Measurements from ENCODE around the gene PRPSAP2. TPM values are rescaled to one million over a fixed set of nuclear protein-coding genes. Genes with fewer than 3 reads are reported as not detected.
"Not testable (repeated sequence)": the region's sequence is repeated elsewhere in the genome, so short reads cannot be mapped to it uniquely, and the experiment has no call there.

PRPSAP2 gene
- polyA plus RNA-seq, 1 donor = 21.1 TPM

DNA sequence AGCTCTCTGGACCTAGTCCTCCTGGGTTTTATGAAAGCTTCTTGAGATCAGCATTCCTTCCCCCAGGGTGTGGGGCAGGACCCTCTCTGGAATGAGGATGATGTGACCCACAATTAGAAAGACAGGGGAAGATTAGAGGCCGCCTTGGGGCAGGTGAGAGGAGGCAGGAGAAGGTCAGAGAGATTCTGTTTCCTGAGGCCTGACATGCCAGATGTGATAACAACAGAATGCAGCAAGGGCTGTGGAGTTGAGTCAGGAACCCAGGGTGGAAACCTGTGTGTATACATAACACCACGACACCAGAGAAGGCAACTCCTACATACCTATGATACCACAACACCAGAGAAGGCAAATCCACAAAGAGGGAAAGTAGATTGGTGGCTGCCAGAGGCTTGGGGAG, 88.6 kb downstream of the PRPSAP2 start:
- no peak for DNase-seq

DNA sequence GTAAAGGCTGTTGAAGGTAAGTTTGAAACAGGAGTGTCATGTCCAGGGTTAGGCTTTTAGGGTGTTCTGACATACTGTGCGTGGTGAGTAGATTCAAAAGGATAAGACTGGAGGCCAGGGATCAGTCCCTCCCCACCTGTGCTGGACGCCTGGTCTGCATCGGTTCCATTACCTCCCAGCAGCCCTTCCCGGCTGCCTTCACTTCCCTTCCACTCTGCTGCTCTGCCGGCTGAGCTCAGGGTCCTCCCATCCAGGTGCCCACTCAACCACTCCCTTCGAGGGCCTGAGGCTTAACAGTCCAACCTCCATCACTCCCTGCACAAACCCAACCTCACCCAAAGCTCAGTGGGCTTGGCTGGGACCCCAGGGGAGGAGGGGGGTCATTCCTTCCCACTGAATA, 89.9 kb downstream of the PRPSAP2 start:
- DNase-seq = no peak

DNA sequence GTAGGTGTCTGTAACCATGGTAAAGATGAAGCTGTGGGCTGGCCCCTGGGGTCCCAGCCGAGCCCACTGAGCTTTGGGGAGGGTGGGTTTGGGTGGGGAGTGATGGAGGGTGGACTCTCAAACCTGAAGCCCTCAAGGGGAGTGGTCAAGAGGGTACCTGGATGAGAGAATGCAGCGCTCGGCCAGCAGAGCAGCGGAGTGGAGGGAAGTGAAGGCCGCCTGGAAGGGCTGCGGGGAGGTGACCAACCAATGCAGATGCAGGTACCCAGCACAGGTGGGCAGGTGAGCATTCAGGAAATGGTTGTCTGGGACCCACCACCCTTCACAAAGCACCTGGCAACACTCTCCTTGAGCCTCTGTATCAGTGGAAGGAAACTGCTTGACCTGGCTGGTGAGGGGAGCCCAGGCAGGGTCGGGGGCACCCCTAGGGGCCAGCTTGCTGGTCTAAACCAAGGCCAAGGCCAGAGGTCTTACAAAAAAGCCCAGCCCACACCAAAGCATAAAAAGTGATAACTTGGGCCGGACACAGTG, 90.6 kb downstream of the PRPSAP2 start:
- DNase-seq = no peak

DNA sequence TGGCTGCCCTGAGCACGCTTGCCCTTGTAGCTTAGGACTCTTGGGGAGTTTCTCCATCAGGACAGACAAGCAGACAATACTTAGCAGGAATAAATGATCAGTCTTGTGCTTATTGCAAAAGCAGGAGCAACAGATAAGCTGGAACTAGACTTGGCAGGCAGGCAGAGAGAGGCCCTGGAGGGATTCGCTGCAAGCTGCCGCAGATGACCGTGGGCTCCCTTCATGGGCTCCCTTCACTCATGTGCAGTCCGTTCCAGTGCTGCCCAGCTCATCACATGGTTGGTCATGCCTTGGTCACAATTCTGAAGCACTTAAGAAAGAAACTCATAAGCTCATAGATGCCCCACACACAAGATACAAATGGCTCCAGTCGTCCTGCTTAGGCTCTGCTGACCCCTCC, 91.6 kb downstream of the PRPSAP2 start:
- DNase-seq = no peak

DNA sequence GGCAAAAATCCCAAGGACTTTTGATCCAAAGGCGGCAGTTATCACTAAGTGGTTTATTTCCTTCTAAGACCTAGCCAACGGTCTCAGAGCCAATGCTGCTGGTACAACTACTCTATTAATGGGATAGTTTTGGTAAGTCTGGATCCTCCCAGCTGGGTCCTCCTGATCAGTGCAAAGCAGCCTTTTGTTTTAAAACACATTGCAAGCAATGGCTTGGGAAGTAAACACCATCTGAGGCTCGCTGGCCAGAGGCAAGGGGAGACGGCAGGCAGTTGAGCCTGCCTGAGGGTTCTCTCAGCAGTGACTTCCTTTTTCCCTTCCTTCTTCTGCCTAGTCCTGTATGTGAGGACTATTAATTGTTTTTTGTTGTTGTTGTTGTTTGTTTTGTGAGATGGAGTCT, 92.4 kb downstream of the PRPSAP2 start:
- no peak for DNase-seq

DNA sequence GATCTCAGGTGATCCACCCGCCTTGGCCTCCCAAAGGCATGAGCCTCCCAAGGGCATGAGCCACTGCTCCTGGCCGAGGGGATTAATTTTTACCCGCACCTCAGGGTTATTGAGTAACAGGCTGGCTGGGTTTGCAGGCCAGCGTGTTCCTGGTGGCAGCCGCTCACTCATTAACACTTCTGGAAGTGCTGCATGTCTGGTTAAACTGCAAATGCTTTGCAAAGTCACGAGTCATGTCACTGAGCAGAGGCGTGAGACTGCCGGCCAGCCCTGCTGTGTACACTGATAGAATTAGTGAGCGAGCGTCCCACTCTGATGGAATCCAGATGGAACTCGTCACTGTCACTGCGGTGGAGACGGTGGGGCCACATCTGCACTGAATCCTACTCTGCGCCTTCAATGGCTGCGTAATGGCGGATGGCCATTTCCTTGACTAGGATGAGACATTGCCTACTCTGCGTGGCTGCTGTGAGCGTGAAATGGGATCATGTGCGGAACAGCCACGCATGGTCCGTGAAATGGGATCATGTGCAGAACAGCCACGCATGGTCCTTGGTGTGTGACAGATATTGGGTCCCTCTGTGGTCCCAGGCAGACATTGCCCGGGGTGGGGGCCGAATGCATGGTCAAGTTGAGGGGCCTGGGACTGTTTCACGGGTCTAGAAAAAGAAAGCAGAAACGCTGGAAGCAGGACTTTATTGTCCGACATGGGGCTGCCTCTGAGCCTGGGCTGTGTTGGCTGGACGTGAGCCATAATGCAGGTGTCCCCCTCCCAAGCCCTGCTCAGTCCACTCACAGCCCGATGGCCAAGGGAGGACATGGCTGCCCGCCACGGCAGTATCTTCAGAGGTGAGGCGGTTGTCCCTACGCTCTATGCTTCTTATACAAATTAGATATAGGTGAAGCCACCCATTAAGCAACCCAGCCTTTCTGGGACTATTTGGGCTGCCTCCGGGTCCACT, 93.3 kb downstream of the PRPSAP2 start:
- no peak for DNase-seq

DNA sequence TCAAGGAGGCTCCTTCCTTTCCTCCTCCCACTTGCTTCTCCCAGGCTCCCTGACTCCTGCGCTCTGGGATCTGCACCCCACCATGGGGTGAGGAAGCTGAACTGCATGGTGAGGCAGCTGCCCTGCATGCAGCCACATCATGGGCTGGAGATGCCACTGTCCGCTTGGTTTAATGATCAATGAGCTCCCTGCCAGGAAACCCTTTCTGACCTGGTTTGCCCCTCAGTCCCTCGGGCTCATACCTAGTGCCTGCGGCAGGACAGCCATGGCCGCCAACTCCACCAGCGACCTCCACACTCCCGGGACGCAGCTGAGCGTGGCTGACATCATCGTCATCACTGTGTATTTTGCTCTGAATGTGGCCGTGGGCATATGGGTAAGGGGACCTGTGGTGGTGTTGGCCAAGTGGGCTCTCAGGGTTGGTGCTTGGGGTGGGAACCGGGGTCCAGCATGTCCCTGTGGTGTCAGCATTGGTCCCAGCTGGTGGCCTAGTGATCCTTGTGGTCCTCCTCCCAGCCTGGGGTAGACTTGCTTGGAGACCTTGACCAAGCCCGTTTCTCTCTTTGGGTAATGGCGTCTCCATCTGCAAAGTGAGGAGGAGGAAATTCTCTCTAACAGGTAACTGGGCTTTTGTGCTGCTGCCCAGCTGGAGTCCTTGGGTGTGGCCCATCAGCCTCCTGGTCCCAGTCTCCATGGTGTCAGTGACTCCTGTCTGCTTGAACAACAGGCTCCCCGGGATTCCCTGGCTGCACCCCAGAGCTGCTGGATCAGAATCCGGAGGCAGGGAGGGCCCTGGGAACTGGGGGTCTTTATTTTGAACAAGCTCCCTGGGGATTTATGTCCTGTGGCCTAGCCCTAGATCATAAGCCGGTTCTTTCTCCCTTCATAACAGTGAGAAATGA, 94.3 kb downstream of the PRPSAP2 start, which contains the start of gene SLC5A10:
SLC5A10 (plus strand) TSS at position 225 of the 902 bp plus-strand sequence; CDS start at position 266, 41 bp downstream.
- no peak for DNase-seq

DNA sequence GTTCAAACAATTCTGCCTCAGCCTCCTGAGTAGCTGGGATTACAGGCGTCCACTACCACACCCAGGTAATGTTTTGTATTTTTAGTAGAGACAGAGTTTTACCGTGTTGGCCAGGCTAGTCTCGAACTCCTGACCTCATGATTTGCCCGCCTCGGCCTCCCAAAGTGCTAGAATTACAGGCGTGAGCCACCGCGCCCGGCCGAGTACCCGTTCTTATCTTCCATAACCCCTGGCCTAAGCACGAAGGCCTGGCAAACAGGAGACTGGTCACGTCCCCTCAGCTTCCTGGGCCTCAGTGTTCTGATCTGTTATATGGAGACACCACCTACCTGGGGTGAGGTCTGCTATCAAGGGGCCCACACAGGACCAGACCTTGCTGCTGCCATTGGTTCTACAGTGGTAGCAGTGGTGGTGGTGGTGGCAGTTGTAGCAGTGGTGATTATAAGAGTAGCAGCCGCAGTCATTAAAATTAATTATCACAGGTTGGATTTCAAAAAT, 95.3 kb downstream of the PRPSAP2 start:
- DNase-seq = no peak

DNA sequence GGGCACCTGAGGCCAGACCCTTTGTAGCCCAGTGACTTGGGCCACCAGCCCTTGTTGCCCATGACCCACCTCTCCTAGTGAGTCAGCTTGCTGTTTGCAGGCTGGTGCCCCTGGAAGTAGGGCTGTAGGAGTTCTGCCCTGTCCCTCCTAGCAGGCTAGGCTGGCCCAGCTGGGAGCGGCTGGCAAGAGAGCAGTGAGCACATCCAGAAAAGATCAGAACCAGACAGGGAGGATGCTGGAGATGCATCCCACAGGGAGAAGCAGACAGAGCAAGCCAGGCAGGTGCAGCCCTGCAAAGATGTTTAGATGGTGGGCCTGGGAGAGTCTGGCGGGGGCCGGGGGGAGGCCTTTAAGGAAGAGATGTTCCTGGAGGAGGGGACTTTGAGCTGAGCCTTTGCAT, 96.4 kb downstream of the PRPSAP2 start:
- no peak for DNase-seq

DNA sequence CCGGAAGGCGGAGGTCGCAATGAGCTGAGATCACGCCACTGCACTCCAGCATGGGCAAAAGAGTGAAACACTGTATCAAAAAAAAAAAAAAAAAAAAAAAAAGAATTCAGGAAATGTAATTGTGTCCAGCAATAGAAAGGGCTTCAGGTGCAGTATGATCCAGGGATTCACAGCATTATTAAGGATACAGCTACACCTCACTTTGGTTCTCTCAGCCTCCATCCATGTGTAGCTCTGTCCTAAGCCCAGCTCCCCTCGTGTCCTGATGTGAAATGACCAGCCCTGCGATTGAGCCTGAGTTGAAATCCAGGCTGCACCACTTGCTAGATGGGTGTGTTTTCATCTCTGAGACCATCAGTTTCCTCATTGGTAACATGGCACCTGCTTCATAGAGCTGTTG, 97.1 kb downstream of the PRPSAP2 start:
- DNase-seq = no peak

DNA sequence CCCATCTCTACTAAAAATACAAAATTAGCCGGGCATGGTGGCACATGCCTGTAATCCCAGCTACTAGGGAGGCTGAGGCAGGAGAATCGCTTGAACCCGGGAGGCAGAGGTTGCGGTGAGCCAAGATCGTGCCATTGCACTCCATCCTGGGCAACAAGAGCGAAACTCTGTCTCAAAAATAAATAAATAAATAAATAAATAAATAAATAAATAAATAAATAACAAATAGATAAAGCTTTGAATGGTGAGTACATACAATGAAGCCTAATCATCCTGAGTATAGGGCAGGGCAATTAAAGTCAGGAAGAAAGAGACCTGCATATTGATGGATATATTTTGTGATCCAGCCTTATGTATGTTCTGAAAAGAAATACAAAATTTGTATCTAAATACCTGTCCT, 98.1 kb downstream of the PRPSAP2 start:
- DNase-seq = not testable (repeated sequence)

DNA sequence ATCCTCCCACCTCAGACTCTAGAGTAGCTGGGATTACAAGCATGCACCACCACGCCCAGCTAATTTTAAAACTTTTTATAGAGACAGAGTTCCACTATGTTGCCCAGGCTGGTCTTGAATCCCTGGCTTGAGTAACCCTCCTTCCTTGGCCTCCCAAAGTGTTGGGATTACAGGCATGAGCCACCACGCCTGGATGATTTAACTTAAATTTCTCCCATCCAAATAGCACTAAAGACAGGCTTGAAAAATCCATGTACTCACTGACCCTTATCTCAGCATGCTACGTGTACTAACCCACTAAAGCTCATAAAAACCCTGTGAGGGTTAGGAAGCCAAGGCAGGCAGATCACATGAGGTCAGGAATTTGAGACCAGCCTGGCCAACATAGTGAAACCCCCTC, 98.7 kb downstream of the PRPSAP2 start:
- DNase-seq = no peak

DNA sequence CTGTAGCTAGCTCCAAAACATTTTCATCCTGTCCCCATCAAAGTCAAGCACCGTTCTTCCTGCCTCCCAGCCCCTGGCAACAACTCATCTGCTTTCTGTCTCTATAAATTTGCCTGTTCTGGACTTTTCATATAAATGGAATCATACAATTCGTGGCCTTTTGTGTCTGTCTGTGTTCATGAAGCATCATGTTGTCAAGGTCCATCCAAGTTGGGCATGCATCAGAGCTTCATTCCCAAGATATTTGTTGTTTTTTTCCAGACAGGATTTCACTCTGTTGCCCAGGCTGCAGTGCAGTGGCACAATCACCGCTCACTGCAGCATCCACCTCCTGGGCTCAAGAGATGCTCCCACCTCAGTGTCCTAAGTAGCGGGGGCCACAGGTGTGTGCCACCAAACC, 99.9 kb downstream of the PRPSAP2 start:
- DNase-seq = no peak

DNA sequence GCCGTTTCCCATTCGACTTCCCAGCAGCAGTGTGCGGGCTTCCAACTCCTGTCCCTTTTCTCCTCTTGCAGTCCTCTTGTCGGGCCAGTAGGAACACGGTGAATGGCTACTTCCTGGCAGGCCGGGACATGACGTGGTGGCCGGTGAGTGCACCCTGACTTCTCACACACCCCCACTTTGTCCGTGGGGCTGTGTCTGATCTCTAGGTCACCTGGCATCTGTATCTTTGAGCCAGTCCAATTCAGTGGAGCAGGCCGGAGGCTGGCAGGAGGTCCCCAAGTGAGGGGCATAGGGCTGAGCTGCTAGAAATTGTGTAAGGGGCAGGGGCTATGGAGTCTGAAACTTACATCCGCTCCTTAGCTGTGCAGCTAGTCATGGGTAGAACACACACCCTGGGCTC, 100.7 kb downstream of the PRPSAP2 start:
- no peak for DNase-seq

DNA sequence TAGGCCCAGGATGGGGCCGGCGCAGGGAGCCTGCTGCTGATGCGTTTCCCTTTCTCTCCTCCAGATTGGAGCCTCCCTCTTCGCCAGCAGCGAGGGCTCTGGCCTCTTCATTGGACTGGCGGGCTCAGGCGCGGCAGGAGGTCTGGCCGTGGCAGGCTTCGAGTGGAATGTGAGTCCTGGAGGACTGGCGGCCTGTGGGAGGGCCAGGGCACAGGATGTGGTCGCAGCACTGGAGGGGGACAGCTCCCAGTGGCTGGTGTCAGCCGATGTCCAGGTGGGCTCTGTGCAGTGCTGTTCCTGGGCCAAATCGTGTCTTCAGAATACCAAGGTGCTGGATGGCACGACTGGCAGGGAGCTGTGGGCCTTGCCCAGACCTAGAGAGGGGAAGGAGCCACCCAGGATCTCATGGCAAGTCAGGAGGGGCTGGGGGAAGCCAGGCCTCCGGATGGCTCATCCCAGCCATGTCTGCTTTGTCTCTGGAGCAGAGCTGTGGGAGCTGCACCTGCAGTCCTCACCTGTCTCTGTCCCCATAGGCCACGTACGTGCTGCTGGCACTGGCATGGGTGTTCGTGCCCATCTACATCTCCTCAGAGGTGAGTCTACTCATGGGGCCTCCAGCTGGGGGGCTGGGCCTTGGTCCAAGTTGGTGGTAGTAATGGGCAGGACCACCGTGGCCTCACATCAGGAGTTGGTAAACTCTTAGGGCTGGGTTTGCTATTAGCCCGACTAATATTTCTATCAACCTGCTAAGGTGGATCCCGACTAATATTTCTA, 101.3 kb downstream of the PRPSAP2 start:
- DNase-seq = no peak

DNA sequence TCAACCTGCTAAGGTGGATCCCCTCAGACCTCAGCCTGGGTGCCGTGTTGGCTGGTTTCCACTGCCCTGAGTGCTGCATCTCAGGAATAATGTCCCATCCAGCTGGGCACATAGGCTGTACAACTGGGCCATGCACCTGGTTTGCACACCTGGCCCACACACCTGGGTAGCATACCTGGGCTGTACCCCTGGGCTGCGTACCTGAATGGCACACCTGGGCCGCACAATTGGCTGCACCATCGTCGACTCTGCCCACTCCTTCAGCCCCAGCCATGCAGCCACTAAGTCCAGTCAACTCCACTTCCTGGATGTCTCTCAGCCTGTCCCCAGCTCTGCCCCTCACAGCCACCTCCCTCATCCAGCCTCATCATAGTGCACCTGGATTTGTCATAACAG, 101.9 kb downstream of the PRPSAP2 start:
- no peak for DNase-seq

DNA sequence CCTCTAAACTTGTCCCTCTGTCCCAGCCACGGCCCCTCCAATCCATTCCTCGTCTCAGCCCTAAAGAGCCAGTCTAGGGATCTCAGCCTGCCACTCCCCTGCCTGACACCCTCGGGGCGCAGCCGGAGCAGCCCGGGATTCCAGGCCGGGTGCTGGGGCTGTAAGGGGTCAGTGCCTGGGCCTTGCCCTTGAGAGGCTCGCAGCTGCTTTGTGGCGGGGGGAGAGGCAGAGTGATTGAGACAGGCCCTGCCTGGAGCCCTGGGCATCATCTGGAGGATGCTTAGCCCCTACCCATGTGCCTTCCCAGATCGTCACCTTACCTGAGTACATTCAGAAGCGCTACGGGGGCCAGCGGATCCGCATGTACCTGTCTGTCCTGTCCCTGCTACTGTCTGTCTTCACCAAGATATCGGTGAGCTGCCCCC, 102.3 kb downstream of the PRPSAP2 start:
- DNase-seq = no peak

DNA sequence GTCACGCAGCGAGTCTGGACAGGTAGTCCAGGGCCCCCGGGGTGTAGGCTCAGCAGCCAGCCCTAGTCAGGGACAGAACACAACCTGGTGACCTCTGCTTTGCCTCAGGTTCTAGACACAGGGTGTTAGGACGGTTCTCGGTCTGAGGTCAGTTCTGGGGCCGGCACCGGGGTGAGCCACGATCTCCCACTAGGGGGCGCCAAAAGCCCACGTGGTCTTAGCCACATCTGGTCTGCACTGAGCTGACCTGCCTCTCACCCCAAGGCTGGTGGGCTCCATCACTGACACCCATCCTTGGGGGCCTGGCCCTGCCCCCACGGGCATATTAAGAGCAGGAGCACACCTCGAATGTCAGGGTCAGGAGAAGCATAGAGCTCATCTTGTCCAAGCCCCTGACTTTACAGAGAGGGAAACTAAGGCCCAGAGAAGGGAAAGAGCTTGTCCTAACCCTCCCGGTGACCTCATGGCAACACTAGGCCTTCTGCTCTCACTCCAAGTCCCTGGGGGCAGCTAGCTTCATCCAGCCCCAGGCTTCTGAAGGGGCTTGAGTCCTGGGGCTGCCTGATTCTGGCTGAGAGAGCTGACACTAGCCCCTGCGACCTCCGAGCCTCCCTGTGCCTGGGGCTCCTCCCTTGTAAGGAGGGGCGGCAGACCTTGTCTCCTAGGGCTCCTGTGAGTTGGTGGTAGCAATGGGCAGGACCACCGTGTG, 103.0 kb downstream of the PRPSAP2 start:
- DNase-seq = peak; percentile 64

DNA sequence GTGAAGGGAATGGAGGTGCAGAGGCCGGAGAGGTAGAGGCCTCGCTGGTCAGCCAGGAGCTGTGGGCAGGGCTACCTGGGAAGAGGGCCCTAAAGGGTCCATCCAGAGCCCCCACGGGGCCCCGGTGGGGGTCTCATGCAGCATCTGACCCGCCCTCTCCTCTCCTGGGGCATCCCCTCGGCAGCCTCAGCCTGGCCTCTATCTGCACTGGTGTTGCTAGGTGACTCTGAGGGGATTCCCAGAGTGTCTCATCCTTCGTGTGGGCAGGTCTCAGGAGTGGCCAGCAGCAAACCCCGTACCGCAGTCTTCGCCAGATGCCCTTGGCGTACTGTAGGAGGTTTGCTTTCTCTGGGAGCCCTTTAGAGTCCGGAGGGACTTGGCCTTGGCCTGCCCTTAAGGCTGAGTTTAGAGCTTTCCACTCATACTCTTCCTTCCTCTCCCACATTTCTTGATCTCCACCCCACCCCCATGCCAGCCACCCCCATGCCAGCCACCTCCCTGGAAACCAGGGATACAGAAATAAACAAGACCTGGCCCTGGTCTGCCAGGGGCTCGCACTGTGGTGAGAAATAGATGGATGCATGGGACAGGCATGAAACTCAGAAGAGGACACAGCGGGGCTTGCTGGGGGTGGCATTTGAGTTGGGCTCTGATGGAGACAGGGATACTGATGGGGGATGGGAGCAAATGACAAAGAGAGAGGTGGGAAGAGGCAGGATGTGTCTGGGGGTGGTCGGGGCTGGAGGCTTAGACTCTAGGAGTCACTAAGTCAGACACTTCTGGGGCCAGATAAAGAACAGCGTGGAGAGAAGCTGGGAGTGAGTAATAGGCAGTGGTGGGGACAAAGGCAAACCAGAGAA, 103.9 kb downstream of the PRPSAP2 start:
- DNase-seq = no peak

DNA sequence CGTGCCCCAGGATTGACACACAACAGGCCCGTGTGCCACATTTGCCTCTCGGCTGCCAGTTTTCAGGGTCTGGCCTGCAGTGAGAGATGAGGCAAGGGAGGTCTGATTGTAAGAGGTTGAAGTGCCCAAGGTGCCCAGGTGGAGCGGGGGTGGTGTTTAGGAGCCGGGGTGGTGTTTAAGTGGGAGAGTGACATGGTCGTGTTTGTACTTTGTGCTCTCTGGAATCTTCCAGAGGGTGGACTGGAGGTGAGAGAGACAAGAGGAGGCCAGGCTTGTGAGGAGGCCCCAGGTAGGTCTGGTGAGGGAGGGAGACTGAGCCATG, 104.5 kb downstream of the PRPSAP2 start:
- no peak for DNase-seq

Data from hindlimb muscle (tissue), 1 donor.